IMR-90 (cell line): ENCODE measurements around the gene OR10Z1.

Source experiments
- MAZ ChIP-seq: IDR thresholded peaks from 2 replicates; pipeline ENCODE4 v1.6.1; 2012; ENCODE audit warnings: low read depth, mild to moderate bottlenecking, low read length, improper control_type of control experiment, moderate library complexity, borderline replicate concordance
- SMC3 ChIP-seq: fragments of 150-350 bp; IDR thresholded peaks from 2 replicates; pipeline ENCODE4 v1.6.1; 2016; ENCODE audit warnings: low read depth, mild to moderate bottlenecking, antibody characterized with exemption, low read length, moderate library complexity
- TF ChIP-seq, protein P1 (sequence below): conservative IDR thresholded peaks from 2 replicates; pipeline ENCODE4 v1.5.1; 2012; ENCODE audit warnings: mild to moderate bottlenecking, low read depth, low read length, improper control_type of control experiment

GRCh38 chr1:158577561-158577960 lies 27.5 kb upstream of the OR10Z1 start:
- TF ChIP-seq MAZ (no peak), SMC3 (no peak)
- TF ChIP-seq, protein P1, sequence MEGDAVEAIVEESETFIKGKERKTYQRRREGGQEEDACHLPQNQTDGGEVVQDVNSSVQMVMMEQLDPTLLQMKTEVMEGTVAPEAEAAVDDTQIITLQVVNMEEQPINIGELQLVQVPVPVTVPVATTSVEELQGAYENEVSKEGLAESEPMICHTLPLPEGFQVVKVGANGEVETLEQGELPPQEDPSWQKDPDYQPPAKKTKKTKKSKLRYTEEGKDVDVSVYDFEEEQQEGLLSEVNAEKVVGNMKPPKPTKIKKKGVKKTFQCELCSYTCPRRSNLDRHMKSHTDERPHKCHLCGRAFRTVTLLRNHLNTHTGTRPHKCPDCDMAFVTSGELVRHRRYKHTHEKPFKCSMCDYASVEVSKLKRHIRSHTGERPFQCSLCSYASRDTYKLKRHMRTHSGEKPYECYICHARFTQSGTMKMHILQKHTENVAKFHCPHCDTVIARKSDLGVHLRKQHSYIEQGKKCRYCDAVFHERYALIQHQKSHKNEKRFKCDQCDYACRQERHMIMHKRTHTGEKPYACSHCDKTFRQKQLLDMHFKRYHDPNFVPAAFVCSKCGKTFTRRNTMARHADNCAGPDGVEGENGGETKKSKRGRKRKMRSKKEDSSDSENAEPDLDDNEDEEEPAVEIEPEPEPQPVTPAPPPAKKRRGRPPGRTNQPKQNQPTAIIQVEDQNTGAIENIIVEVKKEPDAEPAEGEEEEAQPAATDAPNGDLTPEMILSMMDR: no peak
